SU-DHL-6 (cell line): ENCODE data around the gene CAMK1D.

Experiments used
- EZH2phosphoT487 ChIP-seq: fragments of 200-600 bp; sonication (generic), shearing (Covaris generic); conservative IDR thresholded peaks from 2 replicates; pipeline ENCODE4 v1.6.1; 2018; ENCODE audit warnings: mild to moderate bottlenecking, antibody characterized with exemption, low read length, moderate library complexity, mixed read lengths
- TF ChIP-seq, protein P1 (sequence below): fragments of 200-600 bp; sonication (generic); IDR thresholded peaks from one replicate; pipeline ENCODE4 v1.5.1; 2017; ENCODE audit warnings: antibody characterized with exemption, mild to moderate bottlenecking, low read length, moderate library complexity; ENCODE audit not compliant: insufficient read depth, poor library complexity, severe bottlenecking

DNA sequence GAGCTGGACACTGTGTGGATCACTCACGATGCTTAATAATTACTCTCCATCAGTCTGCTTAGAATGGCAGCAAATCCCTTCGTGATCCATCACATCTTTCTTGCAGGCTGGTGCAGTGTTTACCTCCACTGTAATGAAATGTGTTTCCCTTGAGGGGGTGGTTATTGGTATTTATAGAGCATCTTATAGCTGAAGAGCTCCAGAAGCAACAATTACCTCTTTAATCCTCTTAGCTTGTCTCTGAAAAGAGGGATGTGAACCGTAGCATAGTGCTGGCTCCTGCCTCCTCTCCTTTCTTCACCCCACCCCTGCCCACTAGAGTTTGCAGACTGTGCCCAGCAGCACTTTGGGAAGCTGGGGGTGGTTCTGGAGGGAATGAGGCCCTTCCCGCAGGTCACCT is 132.6 kb downstream of the CAMK1D start:
- TF ChIP-seq, protein P1, sequence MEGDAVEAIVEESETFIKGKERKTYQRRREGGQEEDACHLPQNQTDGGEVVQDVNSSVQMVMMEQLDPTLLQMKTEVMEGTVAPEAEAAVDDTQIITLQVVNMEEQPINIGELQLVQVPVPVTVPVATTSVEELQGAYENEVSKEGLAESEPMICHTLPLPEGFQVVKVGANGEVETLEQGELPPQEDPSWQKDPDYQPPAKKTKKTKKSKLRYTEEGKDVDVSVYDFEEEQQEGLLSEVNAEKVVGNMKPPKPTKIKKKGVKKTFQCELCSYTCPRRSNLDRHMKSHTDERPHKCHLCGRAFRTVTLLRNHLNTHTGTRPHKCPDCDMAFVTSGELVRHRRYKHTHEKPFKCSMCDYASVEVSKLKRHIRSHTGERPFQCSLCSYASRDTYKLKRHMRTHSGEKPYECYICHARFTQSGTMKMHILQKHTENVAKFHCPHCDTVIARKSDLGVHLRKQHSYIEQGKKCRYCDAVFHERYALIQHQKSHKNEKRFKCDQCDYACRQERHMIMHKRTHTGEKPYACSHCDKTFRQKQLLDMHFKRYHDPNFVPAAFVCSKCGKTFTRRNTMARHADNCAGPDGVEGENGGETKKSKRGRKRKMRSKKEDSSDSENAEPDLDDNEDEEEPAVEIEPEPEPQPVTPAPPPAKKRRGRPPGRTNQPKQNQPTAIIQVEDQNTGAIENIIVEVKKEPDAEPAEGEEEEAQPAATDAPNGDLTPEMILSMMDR, result no peak
- TF ChIP-seq EZH2phosphoT487, result no peak
